Activated effector memory CD4-positive, alpha-beta T cell treated with anti-CD3 and anti-CD28 coated beads, Interleukin-2, amount 50 U/mL, for 16 hours (primary cell): ENCODE measurements around the gene ZNF423.

ENCODE experiments used
- DNase-seq: peaks from one replicate; pipeline ENCODE4 v3.0.0-alpha.2; 2020

Gene ZNF423

GRCh38 chr16:49869731-49870130 lies 13.8 kb upstream of the ZNF423 start:
- no peak for DNase-seq

- no peak for DNase-seq
These were observed 12.1 kb upstream of the ZNF423 start for GRCh38 chr16:49867796-49868668.

- DNase-seq, result no peak
These were observed 11.3 kb upstream of the ZNF423 start for GRCh38 chr16:49867234-49867633.

- no peak for DNase-seq
These were observed 10.7 kb upstream of the ZNF423 start for GRCh38 chr16:49866595-49867071.

GRCh38 chr16:49862694-49863093 lies 6.8 kb upstream of the ZNF423 start:
- no peak for DNase-seq

GRCh38 chr16:49861299-49861698 lies 5.4 kb upstream of the ZNF423 start:
- no peak for DNase-seq

- DNase-seq, result no peak
These were observed 4.7 kb upstream of the ZNF423 start for GRCh38 chr16:49860593-49860992.

GRCh38 chr16:49859125-49859811 lies 3.4 kb upstream of the ZNF423 start:
- DNase-seq, result no peak

- peak; percentile 79 for DNase-seq
These were observed 2.5 kb upstream of the ZNF423 start for GRCh38 chr16:49858200-49859124.

- DNase-seq, result peak; percentile 79
These were observed 1.7 kb upstream of the ZNF423 start for GRCh38 chr16:49857423-49858181.

- DNase-seq, result no peak
These were observed 889 bp upstream of the ZNF423 start for GRCh38 chr16:49856672-49857330.

GRCh38 chr16:49855280-49855821 lies 561 bp downstream of the ZNF423 start:
- DNase-seq, result peak; percentile 82

GRCh38 chr16:49854796-49855203 lies 1.1 kb downstream of the ZNF423 start:
- no peak for DNase-seq

- DNase-seq, result no peak
These were observed 1.6 kb downstream of the ZNF423 start for GRCh38 chr16:49854188-49854795.

- no peak for DNase-seq
These were observed 3.6 kb downstream of the ZNF423 start for GRCh38 chr16:49852279-49852678.

- no peak for DNase-seq
These were observed 4.5 kb downstream of the ZNF423 start for GRCh38 chr16:49851468-49851787.

- no peak for DNase-seq
These were observed 5.1 kb downstream of the ZNF423 start for GRCh38 chr16:49850558-49851467.

- no peak for DNase-seq
These were observed 6.2 kb downstream of the ZNF423 start for GRCh38 chr16:49849754-49850108.

GRCh38 chr16:49849037-49849753 lies 6.7 kb downstream of the ZNF423 start:
- no peak for DNase-seq
